Hindlimb muscle (tissue), 1 donor: ENCODE results near the gene UPP2. TPM values are rescaled to one million over a fixed set of nuclear protein-coding genes. Genes with fewer than 3 reads are reported as not detected.

Source experiments
- DNase-seq: peaks from one replicate; pipeline ENCODE4 v3.0.0-alpha.2; 2013
- polyA plus RNA-seq: library from polyadenylated mRNA; unstranded; fragments of 120-200 nt; gene quantifications from one replicate; pipeline ENCODE4 v1.2.1, GENCODE V29; 2013; ENCODE audit not compliant: insufficient read length

The UPP2 gene
- polyA plus RNA-seq, 1 donor: not detected

- no peak for DNase-seq
Observed at GRCh38 chr2:158142568-158143332, 41.1 kb downstream of the UPP2 start.

GRCh38 chr2:158143703-158144360, 42.2 kb downstream of the UPP2 start:
- no peak for DNase-seq

GRCh38 chr2:158144914-158145625, 43.4 kb downstream of the UPP2 start:
- DNase-seq: no peak

GRCh38 chr2:158153270-158154015, 51.8 kb downstream of the UPP2 start:
- no peak for DNase-seq

DNA sequence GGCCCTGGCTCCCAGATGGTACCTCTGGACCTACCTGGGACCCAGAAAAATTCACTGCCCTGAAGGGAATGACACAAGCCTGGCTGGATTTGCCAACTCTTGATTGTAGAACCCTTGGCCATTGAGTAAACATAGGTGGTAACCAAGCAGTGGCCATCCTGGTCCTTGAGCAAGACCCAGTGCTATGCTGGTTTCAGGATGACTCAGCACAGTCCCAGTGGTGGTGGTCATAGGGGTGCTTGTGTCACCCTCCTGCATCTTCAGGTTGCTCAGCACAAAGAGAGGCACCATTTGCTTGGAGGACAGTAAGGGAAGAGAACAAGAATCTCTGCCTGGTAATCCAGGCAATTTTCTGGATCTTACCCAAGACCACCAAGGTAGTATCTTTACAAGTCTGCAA, 52.9 kb downstream of the UPP2 start:
- no peak for DNase-seq

GRCh38 chr2:158172719-158173118, 71.0 kb downstream of the UPP2 start:
- no peak for DNase-seq

- no peak for DNase-seq
Observed at GRCh38 chr2:158174495-158174894, 72.8 kb downstream of the UPP2 start.

GRCh38 chr2:158174956-158175355, 73.3 kb downstream of the UPP2 start:
- DNase-seq: no peak

GRCh38 chr2:158178646-158179045, 77.0 kb downstream of the UPP2 start:
- DNase-seq: no peak

GRCh38 chr2:158179660-158180059, 78.0 kb downstream of the UPP2 start:
- no peak for DNase-seq

DNA sequence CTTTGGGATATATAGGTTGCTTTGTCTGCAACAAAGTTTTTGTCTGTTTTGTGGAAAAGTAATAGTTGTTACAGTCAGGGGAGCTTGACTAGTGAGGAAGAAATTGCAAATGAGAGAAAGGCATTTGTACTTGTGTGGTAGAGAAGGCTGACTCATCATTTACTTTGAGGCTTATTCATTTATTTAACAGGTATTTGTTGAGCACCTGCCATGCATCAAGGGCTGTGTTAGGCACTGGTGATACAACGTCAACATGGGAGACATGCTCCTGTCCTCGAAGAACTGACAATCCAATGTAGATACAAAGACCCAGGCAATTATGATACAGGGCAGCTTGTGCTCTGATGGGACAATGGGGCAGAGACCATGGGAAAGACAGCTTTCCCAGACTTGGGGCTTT, 79.5 kb downstream of the UPP2 start:
- DNase-seq: no peak

GRCh38 chr2:158182676-158183295, 81.1 kb downstream of the UPP2 start:
- DNase-seq: no peak

DNA sequence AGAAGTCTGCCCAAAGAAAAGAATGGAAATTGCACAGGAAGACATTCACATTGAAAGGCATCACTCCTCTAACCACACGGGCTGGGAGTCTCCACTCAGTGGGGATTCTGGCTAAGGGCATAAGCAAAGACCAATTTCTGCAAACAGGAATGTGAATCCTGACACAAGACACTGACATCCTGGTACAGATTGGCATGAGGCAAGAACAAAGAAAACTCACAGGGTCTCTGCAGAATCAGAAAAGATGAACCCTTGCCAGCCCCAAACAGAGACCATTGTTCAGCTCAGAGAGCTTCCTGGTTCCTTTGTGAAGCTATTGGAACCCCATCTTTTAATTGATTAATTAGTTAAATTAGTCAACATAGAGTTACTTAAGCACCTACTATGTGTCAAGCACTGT, 82.3 kb downstream of the UPP2 start:
- no peak for DNase-seq

DNA sequence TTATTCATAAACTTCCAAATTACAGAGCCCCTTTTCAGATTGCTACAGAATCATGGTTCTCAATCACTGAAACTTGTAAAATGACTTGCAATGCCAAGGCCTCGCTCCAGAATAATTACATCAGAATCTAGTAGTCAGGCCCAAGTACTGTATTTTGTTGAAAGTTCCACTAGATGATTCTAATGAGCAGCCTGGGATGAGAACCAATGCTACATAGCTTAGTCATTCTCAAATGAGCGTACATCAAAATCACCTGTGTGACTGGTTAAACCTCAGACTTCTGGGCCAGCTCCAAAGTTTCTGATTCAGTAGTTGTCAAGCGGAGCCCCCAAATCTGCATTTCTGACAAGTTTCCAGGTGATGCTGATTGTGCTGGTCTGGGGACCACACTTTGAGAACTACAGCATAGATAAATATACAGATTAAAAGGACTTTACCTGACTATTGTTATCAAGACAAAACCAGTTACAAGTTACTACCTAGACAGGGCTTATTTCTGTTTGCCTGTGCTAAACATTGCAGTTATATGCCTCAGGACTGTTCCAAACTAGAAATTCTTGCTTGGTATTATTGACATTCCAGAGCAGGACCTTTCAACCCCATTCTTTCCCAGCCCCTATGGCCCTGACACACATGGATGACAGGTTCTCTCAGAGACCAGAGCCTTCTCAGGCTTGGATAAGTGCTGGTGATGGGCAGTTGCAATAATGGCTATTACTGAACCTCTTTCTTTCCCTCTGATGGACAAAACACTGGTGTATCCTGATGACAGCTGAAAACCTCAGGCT, 83.1 kb downstream of the UPP2 start:
- DNase-seq: no peak

Other genes starting within 250 kb of the UPP2 start
- gene ACVR1, start 225.5 kb upstream of the UPP2 start, polyA plus RNA-seq: 19.3 TPM